ENCODE measurements around the gene EDC3.

EDC3 gene

GRCh38 chr15:74626752-74627692 is 68.8 kb downstream of the EDC3 start:
- DNase-seq (ENCODE audit: low read depth in 2 of 3, low spot score in 2 of 3) = no peak

GRCh38 chr15:74626336-74626735 is 69.5 kb downstream of the EDC3 start:
- no peak for DNase-seq (ENCODE audit: low read depth in 2 of 3, low spot score in 2 of 3)

GRCh38 chr15:74625693-74626092 is 70.1 kb downstream of the EDC3 start:
- DNase-seq (ENCODE audit: low read depth in 2 of 3, low spot score in 2 of 3) = no peak

GRCh38 chr15:74624020-74624602 is 71.7 kb downstream of the EDC3 start:
- DNase-seq (ENCODE audit: low read depth in 2 of 3, low spot score in 2 of 3) = no peak

GRCh38 chr15:74622758-74623157 is 73.1 kb downstream of the EDC3 start:
- no peak for DNase-seq (ENCODE audit: low read depth in 2 of 3, low spot score in 2 of 3)

GRCh38 chr15:74621936-74622335 is 73.9 kb downstream of the EDC3 start:
- no peak for DNase-seq (ENCODE audit: low read depth in 2 of 3, low spot score in 2 of 3)

GRCh38 chr15:74621546-74621920 is 74.3 kb downstream of the EDC3 start:
- DNase-seq (ENCODE audit: low read depth in 2 of 3, low spot score in 2 of 3) = no peak

GRCh38 chr15:74620636-74621545 is 74.9 kb downstream of the EDC3 start:
- peak; percentile 39 to 41 (median 40) for DNase-seq (ENCODE audit: low read depth in 2 of 3, low spot score in 2 of 3)

GRCh38 chr15:74619916-74620635 is 75.7 kb downstream of the EDC3 start:
- no peak for DNase-seq (ENCODE audit: low read depth in 2 of 3, low spot score in 2 of 3)

GRCh38 chr15:74618841-74619596 is 76.8 kb downstream of the EDC3 start:
- no peak for DNase-seq (ENCODE audit: low read depth in 2 of 3, low spot score in 2 of 3)

GRCh38 chr15:74616996-74617395 is 78.8 kb downstream of the EDC3 start:
- DNase-seq (ENCODE audit: low read depth in 2 of 3, low spot score in 2 of 3) = no peak

- DNase-seq (ENCODE audit: low read depth in 2 of 3, low spot score in 2 of 3) = peak in 2 of 3 experiments; percentile 14 to 40
Observed at GRCh38 chr15:74616366-74616939, 79.4 kb downstream of the EDC3 start.

- peak; percentile 93 to 97 (median 93) for DNase-seq (ENCODE audit: low read depth in 2 of 3, low spot score in 2 of 3)
Observed at GRCh38 chr15:74615508-74616365, 80.1 kb downstream of the EDC3 start, which contains the start of gene CLK3. CLK3 (plus strand) TSS chr15:74615836; CDS start chr15:74619197, 3,361 bp downstream.

- peak; percentile 64 to 85 (median 68) for DNase-seq (ENCODE audit: low read depth in 2 of 3, low spot score in 2 of 3)
Observed at GRCh38 chr15:74614744-74615507, 80.9 kb downstream of the EDC3 start.

GRCh38 chr15:74613953-74614743 is 81.7 kb downstream of the EDC3 start:
- DNase-seq (ENCODE audit: low read depth in 2 of 3, low spot score in 2 of 3) = no peak

GRCh38 chr15:74613089-74613952 is 82.5 kb downstream of the EDC3 start:
- no peak for DNase-seq (ENCODE audit: low read depth in 2 of 3, low spot score in 2 of 3)
